ENCODE data around the gene TNFAIP1.

TNFAIP1 gene

DNA sequence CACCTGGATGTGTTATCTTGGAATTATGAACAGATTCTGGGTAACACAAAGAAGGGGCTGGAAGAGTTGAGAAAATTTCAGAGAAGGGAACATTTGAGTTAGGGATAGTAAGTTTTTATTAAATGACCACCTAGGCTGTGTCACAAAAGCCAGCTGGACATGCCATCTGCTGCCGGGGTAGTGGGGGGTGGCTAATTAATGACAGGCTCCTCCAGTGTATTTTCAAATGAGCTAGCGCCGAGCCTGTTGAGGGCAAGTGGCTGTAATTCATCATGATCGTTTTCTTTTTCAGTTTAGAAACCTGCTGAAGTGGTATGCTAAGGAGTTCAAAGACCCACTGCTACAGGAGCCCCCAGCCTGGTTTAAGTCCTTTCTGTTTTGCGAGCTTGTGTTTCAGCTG is 10.3 kb upstream of the TNFAIP1 start:
- in situ Hi-C loops (cut with HindIII; ENCODE audit: low sequenced_read_pairs): no loop called here
- no peak overlapping the region for H3K4me3 ChIP-seq (ENCODE audit: low read depth, low read length)
- no peak for TF ChIP-seq CTCF (IDR thresholded peaks at IDR 0.05; ENCODE audit: low read depth, low read length, missing control alignments)
- no peak for DNase-seq (ENCODE audit: low read depth)

DNA sequence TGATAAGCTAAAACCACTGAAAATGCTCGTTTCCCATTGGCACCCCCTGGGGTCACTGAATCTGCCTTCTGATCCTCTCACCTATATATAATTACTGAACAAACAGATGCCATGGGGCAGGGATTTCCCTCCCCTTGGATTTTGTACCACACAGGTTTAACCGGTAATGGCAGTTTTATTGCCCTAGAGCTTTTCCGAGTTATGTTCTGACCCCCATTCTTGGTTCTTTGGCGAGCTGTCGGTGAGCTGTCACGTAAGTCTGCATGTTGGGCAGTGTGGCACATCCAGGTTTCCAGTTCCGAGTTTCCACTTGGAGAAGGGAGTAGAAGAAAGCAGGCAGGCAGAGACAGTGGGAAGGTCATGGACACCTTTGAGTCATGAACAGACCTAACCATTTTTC is 9.4 kb upstream of the TNFAIP1 start:
- DNase-seq (ENCODE audit: low read depth): no peak
- TF ChIP-seq CTCF (IDR thresholded peaks at IDR 0.05; ENCODE audit: low read depth, low read length, missing control alignments): no peak
- no peak overlapping the region for H3K4me3 ChIP-seq (ENCODE audit: low read depth, low read length)
- in situ Hi-C loops (cut with HindIII; ENCODE audit: low sequenced_read_pairs): no loop called here

DNA sequence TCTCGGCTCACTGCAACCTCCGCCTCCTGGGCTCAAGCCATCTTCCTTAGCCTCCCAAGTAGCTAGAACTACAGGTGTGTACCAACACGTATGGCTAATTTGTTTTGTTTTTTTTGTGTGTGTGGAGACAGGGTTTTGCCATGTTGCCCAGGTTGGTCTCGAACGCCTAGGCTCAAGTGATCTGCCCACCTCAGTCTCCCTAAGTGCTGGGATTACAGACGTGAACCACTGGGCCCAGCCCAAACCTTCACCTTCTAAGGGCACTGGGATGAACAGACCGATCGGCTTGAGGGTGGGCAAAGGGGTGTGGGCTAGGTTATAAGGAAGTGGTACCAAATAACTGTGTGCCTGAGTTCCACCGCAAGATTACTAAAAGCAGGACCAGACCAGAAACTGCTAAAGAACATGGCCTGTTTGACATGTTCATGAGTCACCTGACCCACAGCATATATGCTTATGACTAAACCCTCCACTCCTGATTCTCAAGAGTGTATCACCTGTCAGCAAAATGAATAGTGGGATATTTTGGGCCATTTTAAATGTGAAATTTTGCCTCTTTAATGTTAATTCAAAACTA is 8.4 kb upstream of the TNFAIP1 start:
- H3K4me3 ChIP-seq (ENCODE audit: low read depth, low read length): no peak overlapping the region
- TF ChIP-seq CTCF (IDR thresholded peaks at IDR 0.05; ENCODE audit: low read depth, low read length, missing control alignments): no peak
- in situ Hi-C loops (cut with HindIII; ENCODE audit: low sequenced_read_pairs): no loop called here
- DNase-seq (ENCODE audit: low read depth): no peak

DNA sequence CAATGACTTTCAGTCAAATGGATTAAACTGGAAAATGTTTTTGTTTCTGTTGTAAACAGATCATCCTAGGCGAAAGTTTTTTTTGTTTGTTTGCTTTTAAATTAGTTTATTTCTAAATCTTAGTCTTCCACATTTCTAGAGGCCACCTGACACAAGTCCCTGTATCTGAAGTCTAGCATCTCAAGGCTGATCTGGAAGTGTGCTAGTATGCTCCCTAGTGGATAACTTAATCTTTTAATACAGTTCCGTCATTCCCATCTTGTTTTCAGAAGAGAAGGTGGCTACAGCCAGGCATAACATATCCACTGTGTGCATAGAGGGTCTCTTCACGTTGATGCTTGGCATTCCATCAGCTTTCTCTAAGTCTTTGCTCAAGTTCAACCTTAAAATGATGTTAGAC is 7.9 kb upstream of the TNFAIP1 start:
- DNase-seq (ENCODE audit: low read depth): no peak
- H3K4me3 ChIP-seq (ENCODE audit: low read depth, low read length): no peak overlapping the region
- in situ Hi-C loops (cut with HindIII; ENCODE audit: low sequenced_read_pairs): no loop called here
- TF ChIP-seq CTCF (IDR thresholded peaks at IDR 0.05; ENCODE audit: low read depth, low read length, missing control alignments): no peak

DNA sequence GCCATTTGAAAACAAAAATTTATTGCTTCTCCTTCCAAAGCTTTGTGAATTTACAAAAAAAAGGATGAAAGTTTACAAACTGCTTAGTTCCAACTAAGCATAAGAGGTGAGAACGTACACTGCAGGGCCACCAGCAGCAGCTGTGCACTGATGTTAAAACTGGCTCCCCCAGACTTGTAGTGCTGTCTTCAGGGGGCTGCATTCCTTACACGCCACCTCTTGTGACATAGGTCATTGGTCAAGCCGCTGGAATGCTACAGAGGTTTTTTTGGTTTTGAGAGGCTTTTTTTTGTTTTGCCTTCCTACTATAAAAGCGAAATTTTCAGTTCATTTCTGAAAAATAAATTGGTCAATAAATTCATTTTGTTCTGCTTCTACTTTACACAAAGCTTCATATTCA is 7.2 kb upstream of the TNFAIP1 start:
- no peak for DNase-seq (ENCODE audit: low read depth)
- TF ChIP-seq CTCF (IDR thresholded peaks at IDR 0.05; ENCODE audit: low read depth, low read length, missing control alignments): no peak
- in situ Hi-C loops (cut with HindIII; ENCODE audit: low sequenced_read_pairs): no loop called here
- H3K4me3 ChIP-seq (ENCODE audit: low read depth, low read length): no peak overlapping the region

DNA sequence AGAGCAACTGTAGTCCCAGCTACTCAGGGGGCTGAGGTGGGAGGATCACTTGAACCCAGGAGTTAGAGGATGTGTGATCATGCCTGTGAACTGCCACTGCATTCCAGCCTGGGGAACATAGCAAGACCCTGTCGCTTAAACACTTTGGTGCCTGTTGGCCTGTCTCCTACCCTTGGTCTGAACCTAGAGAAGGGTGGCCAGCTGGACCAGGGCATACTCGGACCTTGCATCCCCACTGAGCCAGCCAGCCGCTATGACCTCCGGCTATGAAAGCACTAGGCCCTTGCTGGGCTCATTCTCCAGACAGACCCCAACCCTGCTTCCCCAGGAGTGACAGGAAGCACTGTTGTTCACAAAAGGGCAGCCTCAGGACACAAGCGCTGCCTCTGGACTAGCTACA is 4.9 kb upstream of the TNFAIP1 start:
- no peak overlapping the region for H3K4me3 ChIP-seq (ENCODE audit: low read depth, low read length)
- no peak for TF ChIP-seq CTCF (IDR thresholded peaks at IDR 0.05; ENCODE audit: low read depth, low read length, missing control alignments)
- DNase-seq (ENCODE audit: low read depth): no peak
- in situ Hi-C loops (cut with HindIII; ENCODE audit: low sequenced_read_pairs): no loop called here

All from astrocyte of the cerebellum (primary cell).